Endodermal cell (in vitro differentiated cells): Measurements from ENCODE around the gene MYH7B. TPM values are rescaled to one million over a fixed set of nuclear protein-coding genes. Genes with fewer than 3 reads are reported as not detected.

Experiments
- DNase-seq: peaks from one replicate; pipeline ENCODE4 v3.0.0-alpha.2; 2017
- H3K27ac ChIP-seq: 2 replicates; pipeline ENCODE4 v1.5.1; 2013; ENCODE audit warnings: mild to moderate bottlenecking, low read depth, low read length, moderate library complexity
- H3K27me3 ChIP-seq: 2 replicates; pipeline ENCODE4 v1.6.1; 2013; ENCODE audit warnings: mild to moderate bottlenecking, low read length, moderate library complexity; ENCODE audit not compliant: insufficient read depth, control insufficient read depth, poor library complexity, severe bottlenecking
- H3K36me3 ChIP-seq: 2 replicates; pipeline ENCODE4 v1.7.0; 2013; ENCODE audit warnings: mild to moderate bottlenecking, low read length, moderate library complexity; ENCODE audit not compliant: control insufficient read depth, insufficient read depth
- H3K4me1 ChIP-seq: one replicate; pipeline ENCODE4 v1.7.0; 2013; ENCODE audit warnings: low read length; ENCODE audit not compliant: control insufficient read depth, insufficient read depth
- H3K4me3 ChIP-seq: 2 replicates; pipeline ENCODE4 v1.5.1; 2013; ENCODE audit warnings: mild to moderate bottlenecking, low read length, moderate library complexity
- H3K9ac ChIP-seq: 2 replicates; pipeline ENCODE4 v1.6.1; 2013; ENCODE audit warnings: mild to moderate bottlenecking, low read length, moderate library complexity; ENCODE audit not compliant: poor library complexity, severe bottlenecking; ENCODE audit errors: extremely low read depth
- H3K9me3 ChIP-seq: 2 replicates; pipeline ENCODE4 v1.6.1; 2013; ENCODE audit warnings: mild to moderate bottlenecking, low read length, moderate library complexity; ENCODE audit not compliant: control insufficient read depth
- H3K27ac Mint-ChIP-seq: 2 replicates; pipeline ENCODE4 v1.8.0; 2020; ENCODE audit warnings: mixed read lengths
- H3K27me3 Mint-ChIP-seq: 2 replicates; pipeline ENCODE4 v1.8.0; 2021; ENCODE audit warnings: mild to moderate bottlenecking, mixed read lengths; ENCODE audit not compliant: insufficient read depth
- H3K36me3 Mint-ChIP-seq: 2 replicates; pipeline ENCODE4 v1.8.0; 2020; ENCODE audit warnings: low read depth, mixed read lengths
- H3K4me1 Mint-ChIP-seq: 2 replicates; pipeline ENCODE4 v1.8.0; 2020; ENCODE audit warnings: mixed read lengths
- H3K4me3 Mint-ChIP-seq: 2 replicates; pipeline ENCODE4 v1.8.0; 2020; ENCODE audit warnings: mild to moderate bottlenecking, moderate library complexity, mixed read lengths
- H3K9me3 Mint-ChIP-seq: 2 replicates; pipeline ENCODE4 v1.8.0; 2020; ENCODE audit warnings: mild to moderate bottlenecking, mixed read lengths
- CTCF ChIP-seq: fragments of 200-600 bp; sonication (generic); conservative IDR thresholded peaks from 2 replicates; pipeline ENCODE4 v1.5.0; 2021; ENCODE audit warnings: antibody characterized with exemption, mild to moderate bottlenecking
- WGBS, 2 experiments: methylation state at CpG; one replicate each; pipeline versions ENCODE4 v1.1.5 to v1.1.7; 2013; ENCODE audit warnings: missing lambda C conversion rate in 2 of 2, mixed read lengths in 1 of 2; ENCODE audit not compliant: insufficient coverage in 1 of 2, insufficient read length in 1 of 2; 5-methylcytosine and 5-hydroxymethylcytosine counted together
- total RNA-seq, 2 donors: library from RNA; stranded (reverse); fragmentation: NEBNext Ultra II Directional in 1 of 2; extraction: Animal tissue kit (Norgen Biotek cat#: 25700) in 1 of 2; gene quantifications; 2 replicates in 1 of 2; 3 replicates in 1 of 2; pipeline ENCODE4 v1.2.1, GENCODE V29; 2021

Gene MYH7B
- total RNA-seq, 2 donors from 2014 or later = 0.37 to 0.49 TPM

- Histone ChIP-seq H3K4me3 (no peak overlapping the region), H3K4me1 (no peaks in the 10 kb centered on the region), H3K27me3 (no peaks in the 10 kb centered on the region), H3K9me3 (no peaks in the 10 kb centered on the region), H3K9ac (no peak overlapping the region), H3K27ac (no peak overlapping the region), H3K36me3 (peaks cover 24% of the 10 kb centered on the region)
- no peak overlapping the region for H3K27ac Mint-ChIP-seq
- DNase-seq = peak; percentile 63
- peaks cover 64% of the 10 kb centered on the region for H3K36me3 Mint-ChIP-seq
- no peak for TF ChIP-seq CTCF
- H3K9me3 Mint-ChIP-seq = no peaks in the 10 kb centered on the region
- H3K4me1 Mint-ChIP-seq = peaks cover 5% of the 10 kb centered on the region
- WGBS, 2 experiments = 94% methylated on average over 16 to 39 of the region's 39 CpGs
- H3K27me3 Mint-ChIP-seq = no peaks in the 10 kb centered on the region
- H3K4me3 Mint-ChIP-seq = no peak overlapping the region
These were observed 41.5 kb downstream of the MYH7B start for GRCh38 chr20:34997131-34997561.

DNA sequence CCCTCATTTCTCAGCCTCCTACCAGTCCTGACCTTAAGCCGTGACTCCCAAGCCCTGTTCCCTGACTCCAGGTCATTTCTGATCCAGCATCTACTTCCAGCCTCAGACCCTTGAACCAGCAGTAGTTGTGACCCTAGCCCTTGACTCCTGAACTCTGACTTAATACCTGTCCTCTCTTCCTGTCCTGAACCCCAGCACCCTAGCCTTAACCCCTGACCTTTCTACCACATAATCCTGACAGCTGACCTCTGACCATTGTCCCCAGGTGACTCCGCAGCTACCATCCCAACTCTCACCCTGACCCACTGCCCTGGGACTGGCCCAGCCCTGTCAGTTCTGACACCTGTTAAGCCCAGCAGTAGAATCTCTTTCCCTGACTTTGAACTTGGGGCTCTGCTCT, 42.1 kb downstream of the MYH7B start:
- H3K27ac ChIP-seq = no peak overlapping the region
- peaks cover 66% of the 10 kb centered on the region for H3K36me3 Mint-ChIP-seq
- no peak for DNase-seq
- H3K9ac ChIP-seq = no peak overlapping the region
- no peaks in the 10 kb centered on the region for H3K27me3 ChIP-seq
- peak overlapping the region; percentile 45 for H3K27ac Mint-ChIP-seq
- no peak for TF ChIP-seq CTCF
- H3K4me1 ChIP-seq = no peaks in the 10 kb centered on the region
- no peaks in the 10 kb centered on the region for H3K9me3 Mint-ChIP-seq
- H3K27me3 Mint-ChIP-seq = no peaks in the 10 kb centered on the region
- peaks cover 5% of the 10 kb centered on the region for H3K4me1 Mint-ChIP-seq
- 88 to 94% methylated on average over 1 to 2 of the region's 2 CpGs for WGBS, 2 experiments
- peaks cover 30% of the 10 kb centered on the region for H3K36me3 ChIP-seq
- H3K4me3 Mint-ChIP-seq = no peak overlapping the region
- no peak overlapping the region for H3K4me3 ChIP-seq
- no peaks in the 10 kb centered on the region for H3K9me3 ChIP-seq

GRCh38 chr20:34998331-34998950, 42.8 kb downstream of the MYH7B start:
- no peaks in the 10 kb centered on the region for H3K4me1 ChIP-seq
- H3K27me3 Mint-ChIP-seq = no peaks in the 10 kb centered on the region
- peak overlapping the region; percentile 56 for H3K27ac Mint-ChIP-seq
- no peak overlapping the region for H3K4me3 ChIP-seq
- DNase-seq = peak; percentile 82
- H3K9ac ChIP-seq = no peak overlapping the region
- H3K9me3 ChIP-seq = no peaks in the 10 kb centered on the region
- H3K36me3 Mint-ChIP-seq = peaks cover 66% of the 10 kb centered on the region
- H3K4me1 Mint-ChIP-seq = peaks cover 5% of the 10 kb centered on the region
- H3K27me3 ChIP-seq = no peaks in the 10 kb centered on the region
- no peaks in the 10 kb centered on the region for H3K9me3 Mint-ChIP-seq
- H3K27ac ChIP-seq = no peak overlapping the region
- H3K36me3 ChIP-seq = peaks cover 37% of the 10 kb centered on the region
- TF ChIP-seq CTCF = peak; percentile 62
- H3K4me3 Mint-ChIP-seq = no peak overlapping the region
- 93% methylated on average over 27 to 28 of the region's 28 CpGs for WGBS, 2 experiments
